C4-2B (cell line): ENCODE data around the gene TJP3.

ENCODE experiments used
- H3K27ac ChIP-seq: fragments of 450-650 bp; 2 replicates; pipeline ENCODE4 v1.5.1; 2017
- ZFX ChIP-seq: fragments of 450-650 bp; IDR thresholded peaks from 2 replicates; pipeline ENCODE4 v1.6.1; 2017
- TF ChIP-seq, protein P1 (sequence below): fragments of 450-650 bp; conservative IDR thresholded peaks from 2 replicates; pipeline ENCODE4 v1.5.1; 2017; ENCODE audit warnings: mild to moderate bottlenecking

TJP3 gene

DNA sequence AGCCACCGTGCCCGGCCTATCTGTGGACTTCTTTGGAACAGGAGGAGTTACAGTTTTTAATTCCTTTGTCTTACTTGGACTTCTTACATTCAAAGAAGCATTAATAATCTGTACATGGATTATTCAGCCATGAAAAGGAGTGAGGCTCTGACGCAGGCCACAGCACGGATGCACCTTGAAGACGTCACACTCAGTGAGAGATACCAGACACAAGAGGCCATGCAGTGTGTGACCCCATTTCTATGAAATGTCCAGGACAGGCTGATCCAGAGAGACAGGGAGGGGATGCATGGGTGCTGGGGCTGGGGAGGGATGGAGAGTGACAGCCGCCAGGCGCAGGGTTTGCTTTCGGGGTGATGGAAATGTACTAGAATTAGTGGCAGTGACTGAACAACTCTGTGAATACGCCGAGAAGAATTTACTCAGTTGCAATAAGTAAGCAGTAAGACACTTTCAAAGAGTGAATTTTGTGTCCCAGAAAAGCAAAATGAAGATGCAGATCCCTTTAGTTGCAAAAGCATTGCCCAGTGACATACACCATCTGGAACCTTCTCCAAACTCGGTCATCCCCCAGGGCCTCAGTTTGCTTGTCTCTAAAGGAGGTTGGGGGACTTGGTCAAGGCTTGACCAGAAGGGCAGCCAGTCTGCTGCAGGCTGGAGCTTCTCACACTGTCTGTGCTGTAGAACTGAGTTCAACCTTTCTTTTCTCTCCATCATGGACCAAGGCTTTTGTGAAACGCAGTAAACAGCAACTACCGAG lies 33.2 kb upstream of the TJP3 start:
- no peak overlapping the region for H3K27ac ChIP-seq
- TF ChIP-seq, protein P1, sequence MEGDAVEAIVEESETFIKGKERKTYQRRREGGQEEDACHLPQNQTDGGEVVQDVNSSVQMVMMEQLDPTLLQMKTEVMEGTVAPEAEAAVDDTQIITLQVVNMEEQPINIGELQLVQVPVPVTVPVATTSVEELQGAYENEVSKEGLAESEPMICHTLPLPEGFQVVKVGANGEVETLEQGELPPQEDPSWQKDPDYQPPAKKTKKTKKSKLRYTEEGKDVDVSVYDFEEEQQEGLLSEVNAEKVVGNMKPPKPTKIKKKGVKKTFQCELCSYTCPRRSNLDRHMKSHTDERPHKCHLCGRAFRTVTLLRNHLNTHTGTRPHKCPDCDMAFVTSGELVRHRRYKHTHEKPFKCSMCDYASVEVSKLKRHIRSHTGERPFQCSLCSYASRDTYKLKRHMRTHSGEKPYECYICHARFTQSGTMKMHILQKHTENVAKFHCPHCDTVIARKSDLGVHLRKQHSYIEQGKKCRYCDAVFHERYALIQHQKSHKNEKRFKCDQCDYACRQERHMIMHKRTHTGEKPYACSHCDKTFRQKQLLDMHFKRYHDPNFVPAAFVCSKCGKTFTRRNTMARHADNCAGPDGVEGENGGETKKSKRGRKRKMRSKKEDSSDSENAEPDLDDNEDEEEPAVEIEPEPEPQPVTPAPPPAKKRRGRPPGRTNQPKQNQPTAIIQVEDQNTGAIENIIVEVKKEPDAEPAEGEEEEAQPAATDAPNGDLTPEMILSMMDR = no peak
- no peak for TF ChIP-seq ZFX

DNA sequence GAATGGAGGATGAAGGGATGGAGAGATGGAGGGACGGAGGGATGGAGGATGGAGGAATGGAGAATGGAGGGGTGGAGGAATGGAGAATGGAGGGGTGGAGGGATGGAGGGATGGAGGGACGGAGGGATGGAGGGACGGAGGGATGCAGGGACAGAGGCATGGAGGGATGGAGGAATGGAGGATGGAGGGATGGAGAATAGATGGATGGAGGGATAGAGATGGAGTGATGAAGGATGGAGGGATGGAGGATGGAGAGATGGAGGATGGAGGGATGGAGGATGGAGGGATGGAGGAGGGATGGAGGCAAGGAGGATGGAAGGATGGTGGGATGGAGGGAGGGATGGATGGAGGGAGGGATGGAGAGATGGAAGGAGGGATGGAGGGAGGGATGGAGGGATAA lies 30.0 kb upstream of the TJP3 start:
- no peak overlapping the region for H3K27ac ChIP-seq
- TF ChIP-seq ZFX = no peak
- TF ChIP-seq, protein P1 = no peak

DNA sequence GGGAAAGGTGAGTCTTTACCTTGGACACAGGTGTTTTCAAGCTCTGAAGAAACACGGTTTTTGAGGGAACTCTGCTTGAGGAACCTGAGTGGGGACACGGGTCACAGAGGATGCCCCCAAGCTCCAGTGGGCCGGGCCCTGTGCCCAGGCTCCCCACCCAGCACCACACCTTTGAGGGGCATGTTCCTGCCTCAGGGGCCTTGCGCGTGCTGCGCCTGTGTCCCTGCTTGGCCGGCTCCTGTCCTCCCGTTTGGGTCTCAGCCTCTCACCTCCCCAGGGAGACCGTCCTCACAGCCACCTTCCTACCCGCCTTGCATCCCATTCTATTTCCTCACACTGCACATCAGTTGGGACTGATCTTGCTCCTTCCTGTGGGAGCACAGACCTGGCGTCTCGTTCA lies 29.0 kb upstream of the TJP3 start:
- no peak overlapping the region for H3K27ac ChIP-seq
- no peak for TF ChIP-seq ZFX
- TF ChIP-seq, protein P1 = no peak

- H3K27ac ChIP-seq = no peak overlapping the region
- TF ChIP-seq, protein P1 = no peak
- no peak for TF ChIP-seq ZFX
Observed at GRCh38 chr19:3679581-3679980, 28.6 kb upstream of the TJP3 start.

DNA sequence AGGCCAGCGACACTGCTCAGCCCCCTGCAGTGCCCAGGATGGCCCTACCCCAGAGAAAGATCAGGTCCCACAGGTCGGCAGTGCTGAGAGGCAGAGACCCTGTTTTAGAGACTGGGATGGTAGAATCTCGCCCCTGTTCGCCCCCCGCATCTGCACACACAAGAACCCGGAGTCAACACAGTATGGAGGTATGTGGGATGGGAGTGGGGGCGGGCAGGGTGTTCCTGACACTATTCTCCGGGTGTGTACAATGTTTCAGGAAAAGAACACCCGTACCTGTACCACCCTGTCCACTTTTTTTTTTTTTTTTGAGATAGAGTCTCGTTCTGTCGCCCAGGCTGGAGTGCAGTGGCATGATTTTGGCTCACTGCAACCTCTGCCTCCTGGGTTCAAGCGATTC lies 27.2 kb upstream of the TJP3 start:
- no peak for TF ChIP-seq ZFX
- TF ChIP-seq, protein P1 = no peak
- H3K27ac ChIP-seq = no peak overlapping the region

DNA sequence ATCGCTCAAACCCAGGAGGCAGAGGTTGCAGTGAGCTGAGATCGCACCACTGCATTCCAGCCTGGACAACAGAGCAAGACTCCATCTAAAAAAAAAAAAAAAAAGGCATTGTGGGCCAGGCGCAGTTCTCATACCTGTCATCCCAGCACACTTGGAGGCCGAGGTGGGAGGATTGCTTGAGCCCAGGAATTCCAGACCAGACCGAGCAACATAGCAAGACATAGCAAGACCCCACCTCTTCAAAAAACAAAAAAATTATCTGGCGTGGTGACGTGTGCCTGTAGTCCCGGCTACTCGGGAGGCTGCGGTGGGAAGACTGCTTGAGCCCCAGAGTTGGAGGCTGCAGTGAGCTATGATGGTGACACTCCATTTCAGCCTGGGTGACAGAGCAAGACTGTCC lies 25.9 kb upstream of the TJP3 start:
- TF ChIP-seq, protein P1 = no peak
- no peak for TF ChIP-seq ZFX
- H3K27ac ChIP-seq = no peak overlapping the region

DNA sequence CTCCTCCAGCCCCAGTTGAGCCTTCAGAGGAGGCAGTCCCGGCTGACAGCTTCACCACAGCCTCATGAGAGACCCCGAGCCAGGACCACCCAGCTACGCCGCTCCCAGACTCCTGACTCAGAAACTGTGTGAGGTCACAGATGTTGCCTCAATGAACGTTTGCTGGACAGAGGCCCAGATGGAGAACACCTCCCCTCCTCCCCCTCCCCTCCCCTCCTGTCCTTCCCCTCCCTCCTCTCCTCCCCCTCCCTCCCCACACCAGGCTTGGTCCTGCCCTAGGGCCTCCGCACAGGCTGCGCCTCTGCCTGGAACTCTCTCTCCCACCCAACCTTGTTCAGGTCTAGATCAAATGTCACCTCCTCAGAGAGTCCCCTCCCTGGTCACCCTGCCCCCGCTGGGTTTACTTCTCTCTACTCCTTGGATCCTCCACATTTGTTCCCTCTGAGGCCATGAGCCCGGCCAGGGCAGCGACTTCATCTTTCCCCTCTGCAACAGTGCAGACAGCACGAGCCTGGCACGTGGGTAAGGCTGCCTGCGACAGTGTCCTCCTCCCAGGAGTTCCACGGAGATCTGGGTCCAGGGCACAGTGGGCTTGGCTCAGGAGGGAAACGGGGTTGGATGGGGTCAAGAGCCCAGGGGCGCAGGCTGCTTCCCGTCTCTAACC lies 25.3 kb upstream of the TJP3 start:
- TF ChIP-seq, protein P1 = no peak
- TF ChIP-seq ZFX = no peak
- H3K27ac ChIP-seq = no peak overlapping the region
